GM12801 (cell line): ENCODE data around the gene GALNT10.

Source experiments
- TF ChIP-seq, protein P1 (sequence below): IDR thresholded peaks from one replicate; pipeline ENCODE4 v1.5.1; 2011; ENCODE audit warnings: control low read depth; ENCODE audit not compliant: insufficient read length; ENCODE audit errors: extremely low read depth

The GALNT10 gene

DNA sequence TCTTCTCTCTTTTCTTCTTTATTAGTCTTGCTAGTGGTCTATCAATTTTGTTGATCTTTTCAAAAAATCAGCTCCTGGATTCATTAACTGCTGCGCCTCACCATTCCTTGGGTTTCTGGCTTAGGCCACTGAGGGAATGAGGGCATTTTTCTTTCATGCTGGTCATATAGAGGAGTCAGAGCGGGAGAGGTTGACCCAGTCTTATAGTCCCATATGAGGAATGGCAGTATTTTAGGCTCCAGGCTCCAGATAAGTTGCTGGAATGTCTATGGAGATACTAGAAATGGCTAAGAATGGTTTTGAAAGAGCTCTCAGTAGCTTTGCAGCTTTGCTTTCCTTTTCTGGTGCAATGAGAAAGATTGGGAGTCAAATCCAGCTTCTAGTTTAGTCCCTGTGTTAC lies 58.2 kb downstream of the GALNT10 start:
- TF ChIP-seq, protein P1, sequence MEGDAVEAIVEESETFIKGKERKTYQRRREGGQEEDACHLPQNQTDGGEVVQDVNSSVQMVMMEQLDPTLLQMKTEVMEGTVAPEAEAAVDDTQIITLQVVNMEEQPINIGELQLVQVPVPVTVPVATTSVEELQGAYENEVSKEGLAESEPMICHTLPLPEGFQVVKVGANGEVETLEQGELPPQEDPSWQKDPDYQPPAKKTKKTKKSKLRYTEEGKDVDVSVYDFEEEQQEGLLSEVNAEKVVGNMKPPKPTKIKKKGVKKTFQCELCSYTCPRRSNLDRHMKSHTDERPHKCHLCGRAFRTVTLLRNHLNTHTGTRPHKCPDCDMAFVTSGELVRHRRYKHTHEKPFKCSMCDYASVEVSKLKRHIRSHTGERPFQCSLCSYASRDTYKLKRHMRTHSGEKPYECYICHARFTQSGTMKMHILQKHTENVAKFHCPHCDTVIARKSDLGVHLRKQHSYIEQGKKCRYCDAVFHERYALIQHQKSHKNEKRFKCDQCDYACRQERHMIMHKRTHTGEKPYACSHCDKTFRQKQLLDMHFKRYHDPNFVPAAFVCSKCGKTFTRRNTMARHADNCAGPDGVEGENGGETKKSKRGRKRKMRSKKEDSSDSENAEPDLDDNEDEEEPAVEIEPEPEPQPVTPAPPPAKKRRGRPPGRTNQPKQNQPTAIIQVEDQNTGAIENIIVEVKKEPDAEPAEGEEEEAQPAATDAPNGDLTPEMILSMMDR = no peak

DNA sequence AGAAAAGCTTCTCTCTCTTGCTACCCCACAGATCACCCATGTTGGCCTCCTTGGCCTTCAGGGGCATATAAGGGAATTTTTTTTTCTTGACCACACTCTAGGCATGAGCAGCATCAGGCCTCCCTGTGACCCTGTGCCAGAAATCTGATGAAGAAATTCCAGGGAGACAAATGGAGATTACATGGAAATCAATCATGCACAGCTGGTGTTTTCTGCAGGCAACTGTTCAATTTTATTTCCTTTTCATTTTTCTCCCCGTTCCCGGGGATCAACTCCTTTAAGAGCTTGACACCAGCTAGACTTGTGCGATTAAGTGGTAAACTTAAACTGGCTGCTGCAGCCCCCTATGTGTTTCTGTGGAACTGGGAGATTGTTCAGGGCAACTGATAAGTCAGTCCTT lies 59.3 kb downstream of the GALNT10 start:
- TF ChIP-seq, protein P1 = no peak

DNA sequence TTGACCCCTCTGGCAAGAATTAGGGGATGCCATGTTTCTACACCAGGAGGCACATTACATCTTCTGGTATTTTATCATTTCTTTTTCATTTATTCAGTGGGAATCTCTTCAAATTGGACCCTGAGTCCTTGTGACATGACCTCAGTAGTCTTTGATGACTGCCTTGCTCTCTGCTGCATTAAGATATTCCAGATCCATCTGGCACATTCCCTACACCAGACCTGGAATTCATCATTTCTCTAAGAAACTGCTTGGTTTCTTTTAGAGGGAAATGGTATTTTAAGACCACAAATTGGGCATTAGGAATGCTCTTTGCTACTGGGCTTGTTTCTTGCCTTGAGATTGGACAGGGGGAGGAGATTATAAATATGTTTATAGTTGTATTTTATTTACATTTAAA lies 61.0 kb downstream of the GALNT10 start:
- TF ChIP-seq, protein P1 = no peak

DNA sequence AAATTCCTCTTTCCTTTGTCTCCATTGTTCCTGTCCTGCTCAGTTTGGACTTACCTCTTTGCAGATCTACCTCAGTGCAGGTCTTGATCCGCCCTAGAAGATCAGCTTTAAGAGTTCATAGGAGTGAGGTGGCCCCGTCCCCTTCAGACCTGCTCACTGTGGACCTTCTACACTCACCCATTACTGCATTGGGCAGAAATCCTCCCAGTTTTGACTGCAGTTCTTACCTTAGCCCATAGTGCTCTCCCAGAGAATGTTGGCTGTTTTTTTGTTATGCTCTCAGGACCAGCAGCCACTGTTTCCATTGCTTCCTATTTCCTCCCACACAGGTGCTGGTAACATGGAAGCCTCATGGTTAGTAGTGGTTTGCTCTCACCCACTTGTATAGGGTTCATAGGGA lies 63.3 kb downstream of the GALNT10 start:
- TF ChIP-seq, protein P1 = no peak

DNA sequence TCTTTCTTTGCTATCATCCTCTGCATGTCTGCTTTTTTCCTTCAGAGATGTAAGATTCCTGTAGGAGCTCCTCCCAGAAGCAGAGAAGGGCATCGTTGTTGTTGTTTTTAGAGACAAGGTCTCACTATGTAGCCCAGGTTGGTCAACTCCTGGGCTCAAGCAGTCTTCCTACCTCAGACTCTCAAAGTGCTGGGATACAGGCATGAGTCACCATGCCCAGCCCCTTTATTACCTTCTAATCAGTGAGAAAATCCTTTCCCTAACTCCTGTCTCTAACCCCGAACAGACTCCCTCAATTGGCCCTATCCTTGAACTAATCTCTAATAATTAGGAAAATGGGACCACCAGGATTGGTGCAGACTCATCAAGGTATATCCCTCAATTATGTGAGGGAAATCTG lies 64.4 kb downstream of the GALNT10 start:
- TF ChIP-seq, protein P1 = no peak

DNA sequence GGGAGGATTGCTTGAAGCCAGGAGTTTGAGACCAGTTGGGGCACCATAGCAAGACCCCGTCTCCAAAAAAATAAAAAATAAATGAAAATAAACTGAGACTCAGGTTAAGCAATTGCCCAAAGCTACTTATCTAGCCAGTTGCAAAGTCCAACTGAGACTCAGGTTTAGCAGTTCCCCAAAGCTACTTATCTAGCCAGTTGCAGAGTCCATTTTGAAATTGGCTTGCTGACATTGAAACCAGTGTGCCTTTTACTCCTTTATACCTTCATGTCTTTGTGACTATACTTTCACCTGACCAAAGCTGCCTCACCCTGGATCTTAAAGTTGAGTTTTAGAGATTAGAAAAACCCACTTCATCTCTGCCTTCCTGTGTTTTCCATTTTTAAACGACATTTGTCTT lies 66.5 kb downstream of the GALNT10 start:
- TF ChIP-seq, protein P1 = no peak

DNA sequence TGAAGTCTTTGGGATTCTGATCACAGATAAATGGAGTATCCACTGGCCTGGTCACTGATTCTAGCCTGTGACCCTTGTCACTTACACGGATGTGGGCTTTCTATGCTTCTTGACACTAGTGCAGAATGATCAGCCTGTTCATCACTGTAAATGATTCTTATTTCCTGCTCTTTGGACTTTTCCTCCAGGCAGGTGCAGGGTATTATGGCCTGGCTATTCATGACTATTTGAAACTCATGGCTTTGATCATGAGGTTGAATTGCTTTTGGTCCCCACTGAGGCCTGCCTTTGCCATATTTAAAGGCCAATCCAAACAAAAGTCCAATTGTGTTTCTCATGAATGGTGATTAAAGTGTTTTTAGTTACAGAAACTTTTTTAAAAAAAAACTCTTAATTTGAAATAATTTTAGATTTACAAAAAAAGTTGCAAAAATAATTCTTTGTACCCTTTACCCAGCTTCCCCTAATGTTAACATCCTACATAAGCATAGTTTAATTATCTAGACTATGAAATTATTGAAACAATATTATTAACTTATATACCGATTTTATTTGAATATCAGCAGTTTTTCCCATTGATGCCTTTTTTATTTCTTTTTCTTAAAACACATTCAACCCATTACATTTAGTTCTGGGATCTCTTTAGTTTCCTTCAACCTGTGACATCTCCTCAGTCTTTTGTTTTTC lies 68.1 kb downstream of the GALNT10 start:
- TF ChIP-seq, protein P1 = no peak
